HS-27A (cell line): ENCODE measurements around the gene PURB.
"Not testable (repeated sequence)": the region's sequence is repeated elsewhere in the genome, so short reads cannot be mapped to it uniquely, and the experiment has no call there.

Experiments
- DNase-seq: peaks from one replicate; pipeline ENCODE4 v3.0.0-alpha.2; 2012; ENCODE audit warnings: low read depth, missing footprints

The PURB gene

GRCh38 chr7:44885394-44886317 is at the start of gene PURB:
Gene PURB (minus strand): TSS chr7:44885530. CDS start chr7:44885348, 182 bp downstream.
- peak; percentile 92 for DNase-seq

- DNase-seq: no peak
Measured at GRCh38 chr7:44935016-44935415, 49.7 kb upstream of the PURB start.

GRCh38 chr7:44934510-44934909 is 49.2 kb upstream of the PURB start:
- not testable (repeated sequence) for DNase-seq

GRCh38 chr7:44930921-44931320 is 45.6 kb upstream of the PURB start:
- DNase-seq: no peak

- no peak for DNase-seq
Measured at GRCh38 chr7:44922351-44922694, 37.0 kb upstream of the PURB start.

- DNase-seq: peak; percentile 23
Measured at GRCh38 chr7:44921607-44922350, 36.4 kb upstream of the PURB start.

- DNase-seq: no peak
Measured at GRCh38 chr7:44920119-44920518, 34.8 kb upstream of the PURB start.

GRCh38 chr7:44918029-44918428 is 32.7 kb upstream of the PURB start:
- no peak for DNase-seq

- DNase-seq: no peak
Measured at GRCh38 chr7:44917465-44917864, 32.1 kb upstream of the PURB start.

GRCh38 chr7:44914992-44915607 is 29.8 kb upstream of the PURB start:
- no peak for DNase-seq

- DNase-seq: no peak
Measured at GRCh38 chr7:44912775-44913347, 27.5 kb upstream of the PURB start.

- no peak for DNase-seq
Measured at GRCh38 chr7:44911911-44912310, 26.6 kb upstream of the PURB start.

GRCh38 chr7:44909596-44910389 is 24.5 kb upstream of the PURB start:
- no peak for DNase-seq

GRCh38 chr7:44906965-44907364 is 21.6 kb upstream of the PURB start:
- DNase-seq: no peak

GRCh38 chr7:44905002-44905635 is 19.8 kb upstream of the PURB start:
- no peak for DNase-seq

- DNase-seq: no peak
Measured at GRCh38 chr7:44899443-44899842, 14.1 kb upstream of the PURB start.

GRCh38 chr7:44898039-44898438 is 12.7 kb upstream of the PURB start:
- no peak for DNase-seq

- no peak for DNase-seq
Measured at GRCh38 chr7:44897309-44897708, 12.0 kb upstream of the PURB start.

- no peak for DNase-seq
Measured at GRCh38 chr7:44894888-44895580, 9.7 kb upstream of the PURB start.

- DNase-seq: no peak
Measured at GRCh38 chr7:44893710-44894234, 8.4 kb upstream of the PURB start.
